IMR-90 (cell line): ENCODE results near the gene NEO1. TPM values are rescaled to one million over a fixed set of nuclear protein-coding genes. Genes with fewer than 3 reads are reported as not detected.

ENCODE experiments used
- ATAC-seq: fragments of 200-7000 bp; cut with Tn5 transposase; 2 replicates; pipeline ENCODE4 v1.9.1; 2020; ENCODE audit warnings: low read depth, mild to moderate bottlenecking, moderate library complexity
- BruUV-seq: library from RNA; stranded (reverse); fragments of 400-500 nt; replicated peaks from 2 replicates; lab custom pipeline; 2021; lab: Mats Ljungman, UMichigan
- CTCF ChIA-PET: fragments of 300-600 bp; formaldehyde crosslinking; extraction: SDS; loops from one replicate; lab custom pipeline; 2021; ENCODE audit warnings: antibody characterized with exemption; lab: Yijun Ruan, JAX
- POLR2A ChIA-PET: fragments of 300-600 bp; sonication (Branson Sonifier 250); formaldehyde crosslinking; loops from one replicate; lab custom pipeline; 2022; ENCODE audit warnings: antibody characterized with exemption; ENCODE audit not compliant: unreplicated experiment; lab: Charles Lee
- DNase-seq: peaks from one replicate; pipeline ENCODE4 v3.0.0; 2013
- H2AFZ ChIP-seq: replicated peaks from 2 replicates; pipeline ENCODE3; 2013; ENCODE audit warnings: low read length, mild to moderate bottlenecking; ENCODE audit not compliant: poor library complexity
- H2AK5ac ChIP-seq: 2 replicates; pipeline ENCODE4 v1.6.1; 2013; ENCODE audit warnings: low read depth, low read length, inconsistent platforms
- H2AK9ac ChIP-seq: replicated peaks from 2 replicates; pipeline ENCODE3; 2013; ENCODE audit warnings: mild to moderate bottlenecking, low read depth, low read length, moderate library complexity; ENCODE audit not compliant: poor library complexity
- H2BK120ac ChIP-seq: 2 replicates; pipeline ENCODE4 v1.6.1; 2013; ENCODE audit warnings: low read depth, low read length, inconsistent platforms
- H2BK15ac ChIP-seq: 3 replicates; pipeline ENCODE4 v1.6.1; 2013; ENCODE audit warnings: low read depth, low read length, inconsistent platforms
- H2BK20ac ChIP-seq: 2 replicates; pipeline ENCODE4 v1.6.1; 2013; ENCODE audit warnings: low read depth, mild to moderate bottlenecking, inconsistent platforms, low read length, moderate library complexity
- H2BK5ac ChIP-seq: 2 replicates; pipeline ENCODE4 v1.6.1; 2013; ENCODE audit warnings: mild to moderate bottlenecking, low read depth, low read length, inconsistent platforms; ENCODE audit not compliant: poor library complexity, severe bottlenecking
- H3K14ac ChIP-seq: replicated peaks from 2 replicates; pipeline ENCODE4 v1.6.1; 2013; ENCODE audit warnings: low read depth, low read length, inconsistent platforms
- H3K18ac ChIP-seq: 2 replicates; pipeline ENCODE4 v1.6.1; 2013; ENCODE audit warnings: low read depth, low read length, control low read depth
- H3K23ac ChIP-seq: 2 replicates; pipeline ENCODE4 v1.6.1; 2013; ENCODE audit warnings: low read depth, low read length, inconsistent platforms
- H3K27ac ChIP-seq: 2 replicates; pipeline ENCODE4 v1.5.1; 2013; ENCODE audit warnings: mild to moderate bottlenecking, control low read depth, low read length; ENCODE audit not compliant: insufficient read depth
- H3K27me3 ChIP-seq: 2 replicates; pipeline ENCODE4 v1.6.1; 2013; ENCODE audit warnings: low read length; ENCODE audit not compliant: control insufficient read depth, insufficient read depth
- H3K36me3 ChIP-seq: 2 replicates; pipeline ENCODE4 v1.6.1; 2013; ENCODE audit warnings: low read length, mixed read lengths; ENCODE audit not compliant: control insufficient read depth, insufficient read depth
- H3K4ac ChIP-seq: 2 replicates; pipeline ENCODE4 v1.6.1; 2013; ENCODE audit warnings: low read depth, low read length, inconsistent platforms
- H3K4me1 ChIP-seq: 2 replicates; pipeline ENCODE4 v1.6.1; 2013; ENCODE audit warnings: low read length, mixed read lengths; ENCODE audit not compliant: control insufficient read depth, insufficient read depth
- H3K4me2 ChIP-seq: 2 replicates; pipeline ENCODE4 v1.6.1; 2013; ENCODE audit warnings: low read depth, mild to moderate bottlenecking, control low read depth, low read length, moderate library complexity
- H3K4me3 ChIP-seq: 2 replicates; pipeline ENCODE4 v1.5.1; 2013; ENCODE audit warnings: low read depth, mild to moderate bottlenecking, control low read depth, low read length, moderate library complexity; ENCODE audit not compliant: insufficient read depth
- H3K56ac ChIP-seq: 2 replicates; pipeline ENCODE4 v1.6.1; 2013; ENCODE audit warnings: low read length, inconsistent platforms; ENCODE audit not compliant: insufficient read depth; ENCODE audit errors: extremely low read depth
- H3K79me1 ChIP-seq, 2 experiments: 2 replicates each; pipeline ENCODE4 v1.6.1; 2013; ENCODE audit warnings: low read length in 2 of 2, inconsistent platforms in 1 of 2, low read depth in 1 of 2
- H3K9ac ChIP-seq: 2 replicates; pipeline ENCODE4 v1.6.1; 2013; ENCODE audit warnings: low read depth, low read length, control low read depth
- H3K9me1 ChIP-seq: 2 replicates; pipeline ENCODE4 v1.6.1; 2013; ENCODE audit warnings: low read length, inconsistent platforms; ENCODE audit not compliant: insufficient read depth
- H3K9me3 ChIP-seq: 2 replicates; pipeline ENCODE4 v1.6.1; 2013; ENCODE audit warnings: low read length; ENCODE audit not compliant: control insufficient read depth, insufficient read depth
- H4K20me1 ChIP-seq: 2 replicates; pipeline ENCODE4 v1.6.1; 2013; ENCODE audit warnings: low read length, inconsistent platforms; ENCODE audit not compliant: insufficient read depth
- H4K5ac ChIP-seq: 2 replicates; pipeline ENCODE4 v1.6.1; 2013; ENCODE audit warnings: mild to moderate bottlenecking, low read depth, low read length, control low read depth
- H4K8ac ChIP-seq, 2 experiments: 2 replicates each; pipeline ENCODE4 v1.6.1; 2013; ENCODE audit warnings: low read depth in 2 of 2, low read length in 2 of 2, control low read depth in 1 of 2, inconsistent platforms in 1 of 2
- H4K91ac ChIP-seq: 2 replicates; pipeline ENCODE4 v1.6.1; 2013; ENCODE audit warnings: low read depth, low read length, inconsistent platforms; ENCODE audit not compliant: insufficient read depth
- CEBPB ChIP-seq: IDR thresholded peaks from 2 replicates; pipeline ENCODE4 v1.6.1; 2012; ENCODE audit warnings: low read depth, low read length, improper control_type of control experiment
- ELK1 ChIP-seq: fragments of 150-350 bp; IDR thresholded peaks from 2 replicates; pipeline ENCODE4 v1.6.1; 2016; ENCODE audit warnings: low read depth, mild to moderate bottlenecking, low read length, moderate library complexity, borderline replicate concordance
- MAFK ChIP-seq: IDR thresholded peaks from 2 replicates; pipeline ENCODE4 v1.6.1; 2012; ENCODE audit warnings: low read depth, low read length, improper control_type of control experiment
- MAZ ChIP-seq: IDR thresholded peaks from 2 replicates; pipeline ENCODE4 v1.6.1; 2012; ENCODE audit warnings: low read depth, mild to moderate bottlenecking, low read length, improper control_type of control experiment, moderate library complexity, borderline replicate concordance
- RAD21 ChIP-seq: IDR thresholded peaks from 2 replicates; pipeline ENCODE4 v1.6.1; 2012; ENCODE audit warnings: low read length, improper control_type of control experiment
- RCOR1 ChIP-seq: IDR thresholded peaks from 2 replicates; pipeline ENCODE4 v1.6.1; 2012; ENCODE audit warnings: mild to moderate bottlenecking, low read length, improper control_type of control experiment; ENCODE audit not compliant: insufficient replicate concordance
- RFX5 ChIP-seq: IDR thresholded peaks from 2 replicates; pipeline ENCODE4 v1.8.0; 2012; ENCODE audit warnings: low read depth, mild to moderate bottlenecking, low read length, moderate library complexity
- WGBS, 2 experiments: methylation state at CpG; one replicate each; pipeline versions ENCODE4 v1.1.5 to v1.1.7; 2013; ENCODE audit warnings: missing lambda C conversion rate in 2 of 2; ENCODE audit not compliant: insufficient read length in 1 of 2; ENCODE audit errors: extremely low coverage in 2 of 2; 5-methylcytosine and 5-hydroxymethylcytosine counted together
- dilution Hi-C: fragments of 300-500 bp; cut with HindIII; formaldehyde crosslinking; loops from one replicate; pipeline ENCODE4 v1.14.3; 2018; ENCODE audit warnings: low sequenced_read_pairs; ENCODE audit not compliant: unreplicated experiment
- in situ Hi-C: fragments of 300-500 bp; cut with MboI; formaldehyde crosslinking; loops from 3 replicates; pipeline ENCODE4 v1.14.3; 2019; ENCODE audit warnings: low sequenced_read_pairs, inconsistent platforms, mixed read lengths
- intact Hi-C: fragments of 100-400 bp; cut with micrococcal nuclease; formaldehyde crosslinking; loops from 2 replicates; pipeline ENCODE4 v1.10.0; 2022
- polyA plus RNA-seq, 3 experiments: library from polyadenylated mRNA; depleted of rRNA; stranded (reverse); fragments of >200 nt; gene quantifications; 2 replicates each; pipeline ENCODE4 v1.2.3, GENCODE V29; 2012; ENCODE audit warnings: low replicate concordance in 1 of 3
- total RNA-seq: library from RNA; depleted of rRNA; stranded (reverse); fragments of >200 nt; gene quantifications from 2 replicates; pipeline ENCODE4 v1.2.3, GENCODE V29; 2012

The NEO1 gene
- total and polyA plus RNA-seq, 2 of the 4 experiments (the other 2 are of a cell fraction): 16.3 to 18.5 TPM

- no peak overlapping the region for H2AK5ac ChIP-seq
- no peak for ATAC-seq
- no peak for DNase-seq
- H3K14ac ChIP-seq: no peak overlapping the region
- H3K4me3 ChIP-seq: no peak overlapping the region
- no peak overlapping the region for H2AFZ ChIP-seq
- H3K9me1 ChIP-seq: no peaks in the 10 kb centered on the region; the same call in 1 of the 2 replicates
- H3K27ac ChIP-seq: no peak overlapping the region
- BruUV-seq: no TSS peak
- H4K5ac ChIP-seq: no peak overlapping the region
- in situ Hi-C loops (no loop called here), intact Hi-C loops (no loop called here), dilution Hi-C loops (no loop called here)
- no peaks in the 10 kb centered on the region for H3K9me3 ChIP-seq
- peaks cover 23% of the 10 kb centered on the region for H3K27me3 ChIP-seq
- H3K36me3 ChIP-seq: no peaks in the 10 kb centered on the region
- ChIA-PET CTCF (interaction anchor here (1.1 kb wide), 1 partner anchor 198 kb away, joined by 3 read pairs; no protein-coding TSS in a partner anchor), POLR2A (no interaction called here)
- no peak overlapping the region for H4K8ac ChIP-seq
- no peak overlapping the region for H3K9ac ChIP-seq
- no peak overlapping the region for H2AK9ac ChIP-seq
- H2BK15ac ChIP-seq: no peak overlapping the region
- no peaks in the 10 kb centered on the region for H3K79me1 ChIP-seq
- peaks cover 5% of the 10 kb centered on the region for H3K4me1 ChIP-seq
- TF ChIP-seq MAFK: no peak
- TF ChIP-seq CEBPB: no peak
- no peak for TF ChIP-seq RFX5
- no peak for TF ChIP-seq ELK1
- no peak for TF ChIP-seq MAZ
- no peak for TF ChIP-seq RCOR1
- TF ChIP-seq RAD21: no peak
- no peak overlapping the region for H3K56ac ChIP-seq
- H3K4me2 ChIP-seq: no peak overlapping the region
- H3K4ac ChIP-seq: no peak overlapping the region
- H4K91ac ChIP-seq: no peak overlapping the region
- H2BK5ac ChIP-seq: no peak overlapping the region
- H2BK20ac ChIP-seq: no peak overlapping the region
- H3K23ac ChIP-seq: no peak overlapping the region
- H3K18ac ChIP-seq: no peak overlapping the region
- no CpG with 5 or more reads among the region's 5 CpGs for WGBS, 2 experiments
- no peak overlapping the region for H2BK120ac ChIP-seq
- H4K20me1 ChIP-seq: no peaks in the 10 kb centered on the region
These were observed 18.7 kb upstream of the NEO1 start for GRCh38 chr15:73033611-73034010.
